ENCODE results near the gene TBL1X.
"Not testable (repeated sequence)": the region's sequence is repeated elsewhere in the genome, so short reads cannot be mapped to it uniquely, and the experiment has no call there.

Gene TBL1X

GRCh38 chrX:9534686-9535085 lies 69.8 kb downstream of the TBL1X start:
- Histone ChIP-seq H3K27me3 (ENCODE audit: insufficient read depth, low read length) (no peaks in the 10 kb centered on the region), H3K79me2 (ENCODE audit: control insufficient read depth, insufficient read depth, low read length, unreplicated experiment) (peaks cover 8% of the 10 kb centered on the region), H3K4me3 (ENCODE audit: low read depth, low read length) (no peak overlapping the region), H3K4me1 (ENCODE audit: control insufficient read depth, insufficient read depth, low read length, unreplicated experiment) (peaks cover 20% of the 10 kb centered on the region), H3K36me3 (ENCODE audit: insufficient read depth, low read length) (no peaks in the 10 kb centered on the region), H3K27ac (ENCODE audit: low read depth, low read length) (no peak overlapping the region), H2AFZ (ENCODE audit: low read length, unreplicated experiment) (no peak overlapping the region)

GRCh38 chrX:9535101-9535500 lies 70.2 kb downstream of the TBL1X start:
- no peaks in the 10 kb centered on the region for H3K27me3 ChIP-seq (ENCODE audit: insufficient read depth, low read length)
- H3K27ac ChIP-seq (ENCODE audit: low read depth, low read length) = no peak overlapping the region
- no peaks in the 10 kb centered on the region for H3K36me3 ChIP-seq (ENCODE audit: insufficient read depth, low read length)
- no peak overlapping the region for H3K4me3 ChIP-seq (ENCODE audit: low read depth, low read length)
- H2AFZ ChIP-seq (ENCODE audit: low read length, unreplicated experiment) = no peak overlapping the region
- H3K79me2 ChIP-seq (ENCODE audit: control insufficient read depth, insufficient read depth, low read length, unreplicated experiment) = peaks cover 8% of the 10 kb centered on the region
- peaks cover 17% of the 10 kb centered on the region for H3K4me1 ChIP-seq (ENCODE audit: control insufficient read depth, insufficient read depth, low read length, unreplicated experiment)

- not testable (repeated sequence) for H3K27me3 ChIP-seq (ENCODE audit: insufficient read depth, low read length); H3K27ac ChIP-seq (ENCODE audit: low read depth, low read length); H3K79me2 ChIP-seq (ENCODE audit: control insufficient read depth, insufficient read depth, low read length, unreplicated experiment)
Observed at GRCh38 chrX:9536156-9536555, 71.3 kb downstream of the TBL1X start.

GRCh38 chrX:9537781-9538180 lies 72.9 kb downstream of the TBL1X start:
- Histone ChIP-seq H2AFZ (ENCODE audit: low read length, unreplicated experiment) (no peak overlapping the region), H3K79me2 (ENCODE audit: control insufficient read depth, insufficient read depth, low read length, unreplicated experiment) (peaks cover 4% of the 10 kb centered on the region), H3K27ac (ENCODE audit: low read depth, low read length) (no peak overlapping the region), H3K4me1 (ENCODE audit: control insufficient read depth, insufficient read depth, low read length, unreplicated experiment) (peaks cover 4% of the 10 kb centered on the region), H3K27me3 (ENCODE audit: insufficient read depth, low read length) (no peaks in the 10 kb centered on the region), H3K4me3 (ENCODE audit: low read depth, low read length) (no peak overlapping the region), H3K36me3 (ENCODE audit: insufficient read depth, low read length) (no peaks in the 10 kb centered on the region)

More at GRCh38 chrX:9536156-9536555, 71.3 kb downstream of the TBL1X start:
- not testable (repeated sequence) for H3K36me3 ChIP-seq (ENCODE audit: insufficient read depth, low read length); H2AFZ ChIP-seq (ENCODE audit: low read length, unreplicated experiment); H3K4me3 ChIP-seq (ENCODE audit: low read depth, low read length)
- H3K4me1 ChIP-seq (ENCODE audit: control insufficient read depth, insufficient read depth, low read length, unreplicated experiment) = peaks cover 11% of the 10 kb centered on the region

GRCh38 chrX:9538544-9539045 lies 73.7 kb downstream of the TBL1X start:
- Histone ChIP-seq H3K79me2 (ENCODE audit: control insufficient read depth, insufficient read depth, low read length, unreplicated experiment) (peaks cover 3% of the 10 kb centered on the region), H3K36me3 (ENCODE audit: insufficient read depth, low read length) (no peaks in the 10 kb centered on the region), H2AFZ (ENCODE audit: low read length, unreplicated experiment) (no peak overlapping the region), H3K4me3 (ENCODE audit: low read depth, low read length) (no peak overlapping the region), H3K27me3 (ENCODE audit: insufficient read depth, low read length) (no peaks in the 10 kb centered on the region), H3K4me1 (ENCODE audit: control insufficient read depth, insufficient read depth, low read length, unreplicated experiment) (peaks cover 4% of the 10 kb centered on the region), H3K27ac (ENCODE audit: low read depth, low read length) (no peak overlapping the region)

GRCh38 chrX:9539605-9540387 lies 74.9 kb downstream of the TBL1X start:
- H3K27me3 ChIP-seq (ENCODE audit: insufficient read depth, low read length) = no peaks in the 10 kb centered on the region

GRCh38 chrX:9542106-9542760 lies 77.4 kb downstream of the TBL1X start:
- H3K27ac ChIP-seq (ENCODE audit: low read depth, low read length) = no peak overlapping the region
- H2AFZ ChIP-seq (ENCODE audit: low read length, unreplicated experiment) = no peak overlapping the region
- no peaks in the 10 kb centered on the region for H3K36me3 ChIP-seq (ENCODE audit: insufficient read depth, low read length)
- H3K27me3 ChIP-seq (ENCODE audit: insufficient read depth, low read length) = no peaks in the 10 kb centered on the region
- no peak overlapping the region for H3K4me3 ChIP-seq (ENCODE audit: low read depth, low read length)
- H3K4me1 ChIP-seq (ENCODE audit: control insufficient read depth, insufficient read depth, low read length, unreplicated experiment) = no peaks in the 10 kb centered on the region
- peaks cover 3% of the 10 kb centered on the region for H3K79me2 ChIP-seq (ENCODE audit: control insufficient read depth, insufficient read depth, low read length, unreplicated experiment)

More at GRCh38 chrX:9539605-9540387, 74.9 kb downstream of the TBL1X start:
- no peak overlapping the region for H3K4me3 ChIP-seq (ENCODE audit: low read depth, low read length)
- no peak overlapping the region for H2AFZ ChIP-seq (ENCODE audit: low read length, unreplicated experiment)
- no peaks in the 10 kb centered on the region for H3K36me3 ChIP-seq (ENCODE audit: insufficient read depth, low read length)
- H3K4me1 ChIP-seq (ENCODE audit: control insufficient read depth, insufficient read depth, low read length, unreplicated experiment) = no peaks in the 10 kb centered on the region
- peaks cover 3% of the 10 kb centered on the region for H3K79me2 ChIP-seq (ENCODE audit: control insufficient read depth, insufficient read depth, low read length, unreplicated experiment)
- H3K27ac ChIP-seq (ENCODE audit: low read depth, low read length) = no peak overlapping the region

- no peaks in the 10 kb centered on the region for H3K27me3 ChIP-seq (ENCODE audit: insufficient read depth, low read length)
- no peaks in the 10 kb centered on the region for H3K36me3 ChIP-seq (ENCODE audit: insufficient read depth, low read length)
- no peak overlapping the region for H2AFZ ChIP-seq (ENCODE audit: low read length, unreplicated experiment)
- no peaks in the 10 kb centered on the region for H3K79me2 ChIP-seq (ENCODE audit: control insufficient read depth, insufficient read depth, low read length, unreplicated experiment)
- H3K27ac ChIP-seq (ENCODE audit: low read depth, low read length) = no peak overlapping the region
- H3K4me3 ChIP-seq (ENCODE audit: low read depth, low read length) = no peak overlapping the region
- H3K4me1 ChIP-seq (ENCODE audit: control insufficient read depth, insufficient read depth, low read length, unreplicated experiment) = no peaks in the 10 kb centered on the region
Observed at GRCh38 chrX:9542761-9543111, 77.9 kb downstream of the TBL1X start.

GRCh38 chrX:9555354-9555753 lies 90.5 kb downstream of the TBL1X start:
- Histone ChIP-seq H3K4me3 (ENCODE audit: low read depth, low read length) (no peak overlapping the region), H3K79me2 (ENCODE audit: control insufficient read depth, insufficient read depth, low read length, unreplicated experiment) (peaks cover 4% of the 10 kb centered on the region), H2AFZ (ENCODE audit: low read length, unreplicated experiment) (no peak overlapping the region), H3K4me1 (ENCODE audit: control insufficient read depth, insufficient read depth, low read length, unreplicated experiment) (no peaks in the 10 kb centered on the region), H3K27me3 (ENCODE audit: insufficient read depth, low read length) (no peaks in the 10 kb centered on the region), H3K27ac (ENCODE audit: low read depth, low read length) (no peak overlapping the region), H3K36me3 (ENCODE audit: insufficient read depth, low read length) (no peaks in the 10 kb centered on the region)

GRCh38 chrX:9557091-9557490 lies 92.2 kb downstream of the TBL1X start:
- Histone ChIP-seq H3K79me2 (ENCODE audit: control insufficient read depth, insufficient read depth, low read length, unreplicated experiment) (peaks cover 4% of the 10 kb centered on the region), H3K4me1 (ENCODE audit: control insufficient read depth, insufficient read depth, low read length, unreplicated experiment) (peaks cover 6% of the 10 kb centered on the region), H3K27ac (ENCODE audit: low read depth, low read length) (no peak overlapping the region), H2AFZ (ENCODE audit: low read length, unreplicated experiment) (no peak overlapping the region), H3K4me3 (ENCODE audit: low read depth, low read length) (no peak overlapping the region), H3K27me3 (ENCODE audit: insufficient read depth, low read length) (no peaks in the 10 kb centered on the region), H3K36me3 (ENCODE audit: insufficient read depth, low read length) (no peaks in the 10 kb centered on the region)

GRCh38 chrX:9557521-9557920 lies 92.7 kb downstream of the TBL1X start:
- Histone ChIP-seq H3K4me3 (ENCODE audit: low read depth, low read length) (no peak overlapping the region), H3K36me3 (ENCODE audit: insufficient read depth, low read length) (no peaks in the 10 kb centered on the region), H3K4me1 (ENCODE audit: control insufficient read depth, insufficient read depth, low read length, unreplicated experiment) (peaks cover 10% of the 10 kb centered on the region), H3K27me3 (ENCODE audit: insufficient read depth, low read length) (no peaks in the 10 kb centered on the region), H2AFZ (ENCODE audit: low read length, unreplicated experiment) (no peak overlapping the region), H3K79me2 (ENCODE audit: control insufficient read depth, insufficient read depth, low read length, unreplicated experiment) (peaks cover 4% of the 10 kb centered on the region), H3K27ac (ENCODE audit: low read depth, low read length) (no peak overlapping the region)
